OCI-LY3 (cell line): ENCODE results near the gene SIPA1L2.

ENCODE experiments used
- H2AFZ ChIP-seq: fragments of 200-600, 300-600 bp; shearing (Covaris generic); 2 replicates; pipeline ENCODE4 v1.6.0; 2014; ENCODE audit warnings: antibody characterized with exemption, low read depth, low read length
- H3K27ac ChIP-seq: fragments of 200-600, 300-600 bp; sonication (generic); 2 replicates; pipeline ENCODE4 v1.5.1; 2014; ENCODE audit warnings: mild to moderate bottlenecking, low read length, moderate library complexity, mixed read lengths
- H3K27me3 ChIP-seq: fragments of 200-600, 300-600 bp; sonication (generic); 2 replicates; pipeline ENCODE4 v1.6.1; 2014; ENCODE audit warnings: low read depth, low read length, mixed read lengths
- H3K36me3 ChIP-seq: fragments of 200-600, 300-600 bp; sonication (generic); replicated peaks from 2 replicates; pipeline ENCODE3; 2014; ENCODE audit warnings: low read depth, low read length, mixed read lengths
- H3K4me1 ChIP-seq: fragments of 300-600, 200-600 bp; sonication (generic); 2 replicates; pipeline ENCODE4 v1.6.1; 2014; ENCODE audit warnings: low read length, mixed read lengths
- H3K4me2 ChIP-seq: fragments of 200-600, 300-600 bp; sonication (generic); 2 replicates; pipeline ENCODE4 v1.6.1; 2014; ENCODE audit warnings: low read length, mixed read lengths
- H3K4me3 ChIP-seq: fragments of 300-600, 200-600 bp; sonication (generic); 2 replicates; pipeline ENCODE4 v1.5.1; 2014; ENCODE audit warnings: antibody characterized with exemption, mild to moderate bottlenecking, low read length, moderate library complexity
- H3K79me2 ChIP-seq: fragments of 300-600, 200-600 bp; shearing (Covaris generic); 2 replicates; pipeline ENCODE4 v1.6.1; 2014; ENCODE audit warnings: mild to moderate bottlenecking, low read length, mixed read lengths
- H3K9ac ChIP-seq: fragments of 300-600, 200-600 bp; shearing (Covaris generic); 2 replicates; pipeline ENCODE4 v1.6.0; 2014; ENCODE audit warnings: mild to moderate bottlenecking, low read length, moderate library complexity
- H3K9me3 ChIP-seq: fragments of 200-600, 300-600 bp; shearing (Covaris generic); 2 replicates; pipeline ENCODE4 v1.6.1; 2014; ENCODE audit warnings: low read length, mixed read lengths; ENCODE audit not compliant: insufficient read depth
- H4K20me1 ChIP-seq: fragments of 200-600, 300-600 bp; sonication (generic); 2 replicates; pipeline ENCODE4 v1.6.1; 2016; ENCODE audit warnings: low read length, mixed read lengths; ENCODE audit not compliant: insufficient read depth
- CTCF ChIP-seq: fragments of 200-600, 300-600 bp; sonication (generic); IDR thresholded peaks from 2 replicates; pipeline ENCODE4 v1.5.1; 2014; ENCODE audit warnings: antibody characterized with exemption, low read length, low read depth
- EZH2phosphoT487 ChIP-seq: fragments of 200-600 bp; shearing (Covaris generic); IDR thresholded peaks from 2 replicates; pipeline ENCODE4 v1.6.1; 2018; ENCODE audit warnings: antibody characterized with exemption, mixed run types, low read depth

SIPA1L2 gene

GRCh38 chr1:232599178-232600041 is 30.5 kb downstream of the SIPA1L2 start:
- Histone ChIP-seq H4K20me1 (no peaks in the 10 kb centered on the region), H3K9ac (no peak overlapping the region), H3K9me3 (no peaks in the 10 kb centered on the region), H3K27ac (no peak overlapping the region), H3K4me2 (no peak overlapping the region), H3K27me3 (no peaks in the 10 kb centered on the region), H3K4me3 (no peak overlapping the region), H2AFZ (no peak overlapping the region), H3K79me2 (no peaks in the 10 kb centered on the region), H3K4me1 (peaks cover 10% of the 10 kb centered on the region), H3K36me3 (no peaks in the 10 kb centered on the region)
- TF ChIP-seq EZH2phosphoT487 (no peak), CTCF (no peak)

GRCh38 chr1:232598837-232599177 is 31.1 kb downstream of the SIPA1L2 start:
- Histone ChIP-seq H3K4me2 (no peak overlapping the region), H3K4me1 (peaks cover 10% of the 10 kb centered on the region), H2AFZ (no peak overlapping the region), H3K9ac (no peak overlapping the region), H3K4me3 (no peak overlapping the region), H3K9me3 (no peaks in the 10 kb centered on the region), H4K20me1 (no peaks in the 10 kb centered on the region), H3K27me3 (no peaks in the 10 kb centered on the region), H3K27ac (no peak overlapping the region), H3K36me3 (no peaks in the 10 kb centered on the region), H3K79me2 (no peaks in the 10 kb centered on the region)
- TF ChIP-seq CTCF = no peak
- TF ChIP-seq EZH2phosphoT487 = no peak

GRCh38 chr1:232598133-232598532 is 31.8 kb downstream of the SIPA1L2 start:
- H2AFZ ChIP-seq = no peak overlapping the region
- H3K4me1 ChIP-seq = peaks cover 10% of the 10 kb centered on the region
- H3K79me2 ChIP-seq = no peaks in the 10 kb centered on the region
- no peak overlapping the region for H3K4me2 ChIP-seq
- no peak for TF ChIP-seq CTCF
- no peak for TF ChIP-seq EZH2phosphoT487
- H4K20me1 ChIP-seq = no peaks in the 10 kb centered on the region
- no peaks in the 10 kb centered on the region for H3K9me3 ChIP-seq
- no peak overlapping the region for H3K9ac ChIP-seq
- H3K27me3 ChIP-seq = no peaks in the 10 kb centered on the region
- H3K36me3 ChIP-seq = no peaks in the 10 kb centered on the region
- H3K27ac ChIP-seq = no peak overlapping the region
- no peak overlapping the region for H3K4me3 ChIP-seq

GRCh38 chr1:232597721-232598120 is 32.2 kb downstream of the SIPA1L2 start:
- H3K4me3 ChIP-seq = no peak overlapping the region
- H3K79me2 ChIP-seq = no peaks in the 10 kb centered on the region
- no peaks in the 10 kb centered on the region for H4K20me1 ChIP-seq
- H3K9ac ChIP-seq = no peak overlapping the region
- H2AFZ ChIP-seq = no peak overlapping the region
- H3K36me3 ChIP-seq = no peaks in the 10 kb centered on the region
- TF ChIP-seq EZH2phosphoT487 (no peak), CTCF (no peak)
- H3K27ac ChIP-seq = no peak overlapping the region
- no peak overlapping the region for H3K4me2 ChIP-seq
- H3K27me3 ChIP-seq = no peaks in the 10 kb centered on the region
- peaks cover 10% of the 10 kb centered on the region for H3K4me1 ChIP-seq
- H3K9me3 ChIP-seq = no peaks in the 10 kb centered on the region
